GM20000 (cell line): ENCODE measurements around the gene RFC4.
A peak's percentile ranks its signal among the peaks of the same experiment; 100 is the strongest.
"Not testable (repeated sequence)": the region's sequence is repeated elsewhere in the genome, so short reads cannot be mapped to it uniquely, and the experiment has no call there.

Experiments used
- DNase-seq: peaks from one replicate; pipeline ENCODE4 v3.0.0; 2012; ENCODE audit warnings: low spot score
- CTCF ChIP-seq: IDR thresholded peaks from 2 replicates; pipeline ENCODE4 v1.5.1; 2012; ENCODE audit warnings: mild to moderate bottlenecking, control low read depth; ENCODE audit errors: extremely low read depth, missing control alignments

Gene RFC4

DNA sequence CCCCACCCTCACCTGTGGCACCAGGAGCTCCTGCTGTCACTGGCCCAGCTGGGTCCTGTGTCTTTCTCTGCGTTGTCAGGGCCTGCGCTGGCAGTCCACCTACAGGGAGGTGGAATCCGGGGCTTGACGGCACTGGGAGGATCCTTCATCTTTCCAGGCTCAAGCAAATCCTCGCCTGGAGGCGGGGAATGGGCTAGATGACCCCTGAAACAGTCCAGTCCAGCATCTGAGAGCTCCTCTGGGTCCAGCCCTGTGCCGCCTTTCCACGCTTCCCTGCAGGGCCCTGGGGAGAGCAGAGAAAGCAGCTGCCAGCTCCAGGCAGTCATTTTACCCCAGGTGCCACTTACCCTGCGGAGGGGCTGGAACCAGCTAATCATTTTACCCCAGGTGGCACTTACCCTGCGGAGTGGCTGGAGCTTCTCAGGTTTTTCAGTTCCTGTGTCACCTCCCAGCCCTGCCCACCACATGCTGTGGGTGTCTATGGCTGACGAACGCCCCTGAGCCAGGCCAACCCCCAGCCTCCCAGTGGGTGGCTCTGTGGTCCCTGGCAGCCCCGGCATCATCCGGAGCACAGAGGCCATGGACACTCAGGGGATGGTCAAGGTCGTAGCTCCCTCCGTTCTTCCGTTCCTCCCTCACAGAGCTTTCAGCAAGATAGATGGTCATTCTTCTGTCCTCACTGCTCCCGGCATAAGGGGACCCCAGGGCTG, 18.3 kb upstream of the RFC4 start:
- TF ChIP-seq CTCF = no peak
- no peak for DNase-seq

DNA sequence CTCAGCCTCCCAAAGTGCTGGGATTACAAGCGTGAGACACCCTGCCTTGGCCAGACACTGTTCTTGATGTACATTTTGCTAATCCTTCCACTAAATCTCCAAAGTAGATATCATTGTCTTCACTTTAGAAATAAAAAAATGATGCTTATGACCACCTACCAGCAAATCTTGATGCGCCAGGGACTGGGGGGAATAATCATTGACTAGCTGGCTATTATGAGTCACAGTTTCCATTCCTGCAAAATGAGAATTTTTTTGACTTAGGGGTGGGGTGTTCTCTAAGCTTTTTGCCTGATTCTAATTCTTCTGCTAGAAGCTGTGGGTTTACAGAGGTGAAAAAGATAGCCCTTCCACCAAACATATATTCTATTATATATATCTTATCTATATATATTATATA, 17.1 kb upstream of the RFC4 start:
- DNase-seq = no peak
- no peak for TF ChIP-seq CTCF

- DNase-seq = not testable (repeated sequence)
Observed at GRCh38 chr3:186822388-186822759, 16.1 kb upstream of the RFC4 start.

DNA sequence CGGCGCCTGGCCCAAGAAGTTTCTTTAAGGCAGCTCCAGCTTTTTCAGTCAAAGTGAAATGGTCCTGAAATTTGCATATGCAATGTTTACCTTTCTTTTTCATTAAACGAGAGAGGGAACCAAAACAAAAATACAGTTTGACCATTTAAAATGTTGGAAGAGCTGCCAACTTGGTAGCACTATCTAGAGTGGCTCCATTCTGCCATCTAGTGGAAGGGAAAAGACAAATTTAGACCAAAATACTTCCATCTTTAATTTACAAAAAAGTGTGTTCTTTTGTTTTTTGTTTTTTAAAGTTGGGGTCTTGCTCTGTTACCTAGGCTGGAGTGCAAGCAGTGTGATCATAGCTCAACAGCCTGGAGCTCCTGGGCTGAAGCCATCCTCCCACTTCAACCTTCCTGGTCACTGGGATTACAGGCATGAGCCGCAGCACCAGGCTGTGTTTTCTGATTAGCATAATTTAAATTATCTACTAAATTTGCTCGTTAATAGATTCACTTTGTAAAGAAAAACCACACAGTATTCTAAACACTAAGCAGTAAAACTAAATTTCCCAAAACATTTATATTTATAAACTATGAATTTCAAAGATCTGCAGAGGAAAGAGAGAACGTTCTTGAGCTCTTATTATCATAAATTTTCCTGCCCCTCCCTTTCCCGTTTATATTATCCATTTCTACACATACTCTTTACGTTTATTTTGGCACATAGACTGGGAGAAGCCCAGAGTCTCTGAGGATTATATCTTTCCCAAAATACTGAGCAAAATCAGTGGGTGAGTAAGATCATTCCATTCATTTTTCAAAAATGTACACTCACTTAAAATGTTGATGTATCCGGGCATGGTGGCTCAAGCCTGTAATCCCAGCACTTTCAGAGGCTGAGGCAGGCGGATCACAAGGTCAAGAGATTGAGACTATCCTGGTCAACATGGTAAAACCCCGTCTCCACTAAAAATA, 15.4 kb upstream of the RFC4 start:
- TF ChIP-seq CTCF = peak; percentile 28
- peak; percentile 59 for DNase-seq

GRCh38 chr3:186818956-186819355, 12.7 kb upstream of the RFC4 start:
- TF ChIP-seq CTCF = no peak
- no peak for DNase-seq

DNA sequence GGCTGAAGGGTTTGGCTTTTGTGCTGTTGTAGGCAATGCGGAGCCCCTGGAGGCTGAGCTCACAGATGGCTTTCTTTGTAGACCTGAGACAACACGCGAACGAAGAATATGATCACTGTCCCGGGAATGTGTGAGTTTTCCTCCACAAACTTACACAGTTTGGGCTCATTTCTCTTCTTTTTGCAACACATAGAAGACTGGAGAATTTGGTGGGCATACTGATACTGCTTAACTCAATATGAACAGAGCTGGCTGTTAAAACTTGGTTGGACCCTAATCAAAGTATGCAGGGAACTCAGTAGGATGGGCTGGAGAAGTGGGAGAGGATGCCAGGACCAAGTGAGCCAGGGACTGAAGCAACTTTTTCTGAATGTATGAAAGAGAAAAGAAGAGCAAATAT, 12.2 kb upstream of the RFC4 start:
- no peak for TF ChIP-seq CTCF
- no peak for DNase-seq

DNA sequence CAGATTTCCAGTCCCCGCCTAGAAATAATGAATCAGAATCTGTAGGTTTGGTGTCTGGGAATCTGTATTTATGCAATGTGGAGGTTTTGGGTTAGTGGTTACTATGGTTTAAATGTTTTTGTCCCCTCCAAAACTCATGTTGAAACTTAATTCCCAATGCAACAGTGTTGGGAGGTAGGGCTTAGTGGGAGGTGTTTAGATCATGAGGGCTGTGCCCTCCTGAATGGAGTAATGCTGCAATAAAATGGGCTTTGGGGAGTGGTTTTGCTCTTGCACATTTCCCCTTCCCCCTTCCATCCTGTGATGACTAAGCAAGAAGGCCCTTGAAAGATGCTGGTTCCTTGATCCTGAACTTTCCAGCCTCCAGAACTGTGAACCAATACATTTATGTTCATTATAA, 9.2 kb upstream of the RFC4 start:
- DNase-seq = no peak
- no peak for TF ChIP-seq CTCF

DNA sequence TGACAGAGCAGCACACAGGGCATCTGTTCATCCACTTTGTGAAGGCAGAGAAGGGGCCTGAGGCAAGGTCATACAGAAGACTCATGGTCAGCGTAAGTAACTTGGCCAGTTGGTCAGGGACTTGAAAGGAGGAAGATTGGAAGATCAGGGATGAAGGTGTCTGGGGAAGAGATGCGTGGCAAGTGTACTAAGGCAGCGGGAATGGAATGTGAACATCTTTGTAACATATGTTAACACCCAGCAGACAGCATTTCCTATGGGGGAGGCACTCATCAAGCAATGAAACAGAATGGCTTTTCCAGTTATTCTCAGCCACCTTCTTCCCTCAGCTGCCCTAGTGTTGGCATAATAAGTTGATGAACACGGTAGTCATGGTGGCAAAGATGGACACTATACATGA, 7.8 kb upstream of the RFC4 start:
- DNase-seq = no peak
- no peak for TF ChIP-seq CTCF

DNA sequence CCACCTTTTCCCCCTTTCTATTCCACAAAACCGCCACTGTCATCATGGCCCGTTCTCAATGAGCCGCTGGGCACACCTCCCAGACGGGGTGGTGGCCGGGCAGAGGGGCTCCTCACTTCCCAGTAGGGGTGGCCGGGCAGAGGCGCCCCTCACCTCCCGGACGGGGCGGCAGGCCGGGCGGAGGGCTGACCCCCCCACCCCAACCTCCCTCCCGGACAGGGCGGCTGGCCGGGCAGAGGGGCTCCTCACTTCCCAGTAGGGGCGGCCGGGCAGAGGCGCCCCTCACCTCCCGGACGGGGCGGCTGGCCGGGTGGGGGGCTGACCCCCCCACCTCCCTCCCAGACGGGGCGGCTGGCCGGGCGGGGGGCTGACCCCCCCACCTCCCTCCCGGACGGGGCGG, 5.0 kb upstream of the RFC4 start:
- DNase-seq = not testable (repeated sequence)
